ENCODE measurements around the gene SNX19.

- TF ChIP-seq EZH2 (IDR thresholded peaks at IDR 0.05) = no peak
- no peak for TF ChIP-seq CTCF (IDR thresholded peaks at IDR 0.05)
Observed at GRCh38 chr11:130837194-130837593, 79.1 kb downstream of the SNX19 start.

Measured in neural progenitor cell (in vitro differentiated cells).